NCI-H1436 (cell line): Measurements from ENCODE around the gene TDRD9.

ENCODE experiments used
- DNase-seq: peaks from one replicate; lab custom pipeline; 2025; lab: John Stamatoyannopoulos, UW

The TDRD9 gene

DNA sequence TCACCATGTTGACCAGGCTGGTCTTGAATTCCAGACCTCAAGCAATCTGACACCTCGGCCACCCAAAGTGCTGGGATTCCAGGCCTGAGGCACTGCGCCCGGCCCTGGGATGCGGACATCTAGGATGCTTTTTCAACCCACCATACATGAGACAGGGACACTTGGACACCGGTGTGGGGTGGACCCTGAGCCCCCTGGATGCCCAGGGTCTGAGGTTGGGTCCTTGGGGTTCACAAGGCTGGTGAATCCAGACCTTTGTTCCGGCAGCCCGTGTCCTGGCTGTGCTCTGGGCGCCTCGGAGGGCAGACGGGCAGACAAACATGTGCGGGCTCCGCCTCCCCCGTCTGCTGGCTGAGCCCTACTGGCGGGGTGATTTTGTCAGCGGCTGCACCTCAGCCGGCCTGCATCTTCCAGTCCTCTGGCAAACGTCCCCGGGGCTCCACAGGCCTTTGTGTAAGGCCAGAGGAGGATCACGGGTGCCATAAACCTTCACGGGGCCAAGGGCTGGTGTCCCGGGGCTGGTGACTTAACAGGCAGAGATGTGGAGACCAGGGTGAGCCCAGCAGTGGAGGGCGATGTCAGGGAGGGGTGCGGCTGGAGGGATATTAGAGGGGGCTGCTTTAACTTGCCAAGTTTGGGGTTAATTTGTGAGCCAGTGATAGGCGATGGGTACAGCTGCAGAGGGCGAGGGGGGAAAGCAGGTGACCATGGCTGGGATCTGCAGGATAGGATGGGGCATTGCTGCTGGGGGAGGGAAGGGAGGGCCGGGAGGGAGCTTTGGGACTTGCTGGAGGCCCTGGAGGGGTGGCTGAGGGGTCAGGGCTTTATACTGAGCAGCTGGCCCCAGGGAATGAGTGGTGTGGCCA lies 163.0 kb downstream of the TDRD9 start:
- DNase-seq, result no peak

DNA sequence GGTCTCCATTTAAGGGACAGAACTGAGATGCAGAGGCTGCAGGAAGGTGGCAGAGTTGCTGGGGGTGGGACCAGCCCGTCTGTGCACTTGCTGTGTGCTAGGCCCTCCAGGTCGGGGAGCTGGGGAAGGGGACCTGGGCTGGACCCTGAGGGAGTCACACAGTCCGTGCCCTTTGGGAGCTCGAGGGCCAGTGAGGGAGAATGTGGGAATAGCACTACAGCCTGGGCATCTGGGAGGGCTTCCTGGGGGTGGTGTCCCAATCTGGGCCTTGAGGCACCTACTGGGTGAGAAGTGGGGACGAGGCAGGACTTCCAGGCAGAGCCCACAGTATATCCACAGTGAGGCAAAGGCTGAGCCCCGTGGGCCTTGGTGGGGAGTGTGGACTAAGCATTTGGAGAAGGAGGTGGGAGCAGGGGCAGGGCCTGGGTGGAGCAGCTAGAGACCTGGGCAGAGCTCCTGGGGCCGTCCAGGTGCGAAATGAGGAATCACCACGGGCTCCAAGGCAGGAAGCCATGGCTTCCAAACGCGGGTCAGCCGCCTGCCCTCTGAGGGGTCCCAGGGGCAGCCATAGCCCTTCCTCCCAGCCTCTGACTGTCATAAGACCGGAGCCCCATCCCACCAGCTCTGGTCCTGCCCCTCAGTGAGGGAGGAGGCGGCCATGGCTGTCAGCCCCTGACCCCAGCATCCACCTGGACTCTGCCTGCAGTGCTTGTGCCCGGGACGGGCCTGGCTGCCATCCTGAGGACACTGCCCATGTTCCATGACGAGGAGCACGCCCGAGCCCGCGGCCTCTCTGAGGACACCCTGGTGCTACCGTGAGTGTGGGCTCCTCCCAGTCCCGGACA lies 163.9 kb downstream of the TDRD9 start:
- no peak for DNase-seq

DNA sequence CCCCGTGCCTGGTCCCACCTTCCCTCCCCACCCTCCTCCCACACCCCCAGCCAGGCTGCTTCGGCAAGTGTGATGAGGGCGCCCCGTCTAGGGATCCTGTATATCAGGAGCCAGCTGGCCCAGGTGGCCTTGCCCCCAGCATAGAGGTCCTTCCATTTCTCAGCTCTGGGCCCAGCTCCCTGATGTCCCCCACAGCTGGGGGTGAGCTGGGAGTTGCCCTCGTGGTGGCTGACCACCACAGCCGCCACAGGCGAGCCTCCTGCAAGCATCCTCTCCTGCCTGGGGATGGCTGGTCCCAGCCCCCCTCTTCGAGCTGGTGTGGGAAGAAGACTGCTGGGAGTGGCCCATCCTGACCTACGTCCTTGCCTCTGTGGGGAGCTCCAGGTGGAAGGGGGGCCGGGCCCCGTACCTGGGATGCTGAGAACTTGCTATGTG lies 164.7 kb downstream of the TDRD9 start:
- no peak for DNase-seq

DNA sequence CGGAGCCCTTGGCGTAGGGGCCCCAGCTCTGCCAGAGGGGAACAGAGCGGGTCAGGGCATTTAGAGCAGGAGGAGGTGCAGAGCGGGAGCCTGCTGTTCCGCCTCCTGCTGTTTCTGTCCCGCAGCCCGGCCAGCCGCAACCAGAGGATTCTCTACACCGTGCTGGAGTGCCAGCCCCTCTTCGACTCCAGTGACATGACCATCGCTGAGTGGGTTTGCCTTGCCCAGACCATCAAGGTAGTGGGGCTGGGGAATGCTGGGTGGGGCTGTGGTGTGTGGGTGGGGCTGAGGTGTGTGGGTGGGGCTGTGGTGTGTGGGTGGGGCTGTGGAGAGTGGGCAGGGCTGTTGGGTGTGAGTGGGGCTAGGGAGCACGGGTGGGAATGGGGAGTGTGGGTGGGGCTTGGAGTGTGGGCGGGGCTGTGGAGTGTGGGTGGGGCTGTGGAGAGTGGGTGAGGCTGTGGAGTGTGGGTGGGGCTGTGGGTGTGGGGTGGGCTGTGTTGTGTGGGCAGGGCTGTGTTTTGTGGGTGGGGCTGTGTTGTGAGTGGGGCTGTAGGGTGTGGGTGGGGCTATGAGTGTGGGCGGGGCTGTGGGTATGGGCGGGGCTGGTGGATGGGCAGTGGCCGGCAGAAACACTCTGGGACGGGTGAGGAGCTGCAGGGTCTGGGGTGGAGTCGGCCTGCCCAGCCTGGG lies 165.3 kb downstream of the TDRD9 start:
- no peak for DNase-seq

DNA sequence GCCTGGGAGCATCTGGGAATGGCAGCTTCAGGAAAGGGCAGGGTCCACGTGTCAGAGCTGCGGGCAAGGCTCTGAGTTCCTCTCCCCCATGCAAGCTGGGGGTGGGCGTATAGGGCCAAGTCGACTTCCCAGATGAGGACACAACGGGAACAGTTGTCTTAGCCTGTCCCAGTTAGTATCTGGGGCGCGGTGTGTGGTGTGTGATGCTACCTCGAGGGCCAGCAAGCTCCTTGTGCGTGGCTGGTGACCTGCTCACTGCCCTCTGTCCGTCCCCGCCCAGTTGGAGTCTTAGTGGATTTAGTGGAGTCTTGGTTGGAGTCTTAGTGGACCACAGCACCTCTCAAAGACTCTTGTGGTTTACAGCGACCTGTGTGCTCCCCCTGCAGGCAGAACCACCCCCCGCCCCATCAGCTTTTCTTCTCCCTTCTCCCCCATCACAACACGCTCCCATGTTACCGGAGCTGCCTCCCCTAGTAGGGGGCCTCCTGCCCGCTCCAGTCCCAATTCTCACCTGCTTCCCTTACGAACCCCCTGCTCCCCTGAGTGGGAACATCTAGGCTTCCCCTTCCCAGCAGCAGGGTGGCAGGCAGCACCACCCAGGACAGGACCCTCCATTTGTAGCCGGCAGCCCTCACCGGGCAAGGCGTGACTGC lies 165.9 kb downstream of the TDRD9 start:
- DNase-seq, result no peak

DNA sequence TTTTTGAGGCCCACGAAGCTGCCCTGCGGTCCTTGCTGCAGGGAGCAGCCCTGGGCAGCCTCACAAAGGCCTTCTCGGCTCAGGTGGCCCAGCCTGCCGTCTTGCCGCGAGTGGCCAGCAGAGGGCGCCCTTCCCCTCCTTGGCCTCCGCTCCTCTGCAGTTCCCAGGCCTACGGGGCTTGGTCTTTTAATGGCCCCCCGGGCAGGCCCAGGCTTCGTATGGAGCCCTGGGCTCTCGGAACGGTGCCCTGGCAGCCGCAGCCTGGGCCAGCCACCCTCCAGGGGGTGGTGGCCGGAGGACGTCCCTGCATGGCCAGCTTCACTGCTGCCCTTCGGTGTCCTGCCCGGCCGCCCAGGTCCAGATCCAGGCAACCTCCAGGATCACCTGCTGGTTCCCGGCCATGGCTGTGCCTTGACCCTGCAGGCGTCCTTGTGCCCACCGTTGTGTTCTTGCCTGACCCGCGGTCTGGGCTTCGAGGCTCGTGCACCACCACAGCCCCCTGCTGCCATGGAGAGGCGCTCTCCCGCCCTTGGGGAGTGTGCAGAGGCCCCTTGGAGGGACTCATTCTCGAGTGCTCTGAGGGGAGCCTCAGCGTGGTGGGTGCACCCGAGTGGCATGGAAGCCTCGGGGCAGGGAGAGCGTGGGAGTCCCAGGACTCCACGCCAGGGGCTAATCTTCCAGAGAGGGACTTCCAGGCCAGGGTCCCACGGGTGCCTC lies 166.6 kb downstream of the TDRD9 start:
- DNase-seq, result peak; percentile 33

DNA sequence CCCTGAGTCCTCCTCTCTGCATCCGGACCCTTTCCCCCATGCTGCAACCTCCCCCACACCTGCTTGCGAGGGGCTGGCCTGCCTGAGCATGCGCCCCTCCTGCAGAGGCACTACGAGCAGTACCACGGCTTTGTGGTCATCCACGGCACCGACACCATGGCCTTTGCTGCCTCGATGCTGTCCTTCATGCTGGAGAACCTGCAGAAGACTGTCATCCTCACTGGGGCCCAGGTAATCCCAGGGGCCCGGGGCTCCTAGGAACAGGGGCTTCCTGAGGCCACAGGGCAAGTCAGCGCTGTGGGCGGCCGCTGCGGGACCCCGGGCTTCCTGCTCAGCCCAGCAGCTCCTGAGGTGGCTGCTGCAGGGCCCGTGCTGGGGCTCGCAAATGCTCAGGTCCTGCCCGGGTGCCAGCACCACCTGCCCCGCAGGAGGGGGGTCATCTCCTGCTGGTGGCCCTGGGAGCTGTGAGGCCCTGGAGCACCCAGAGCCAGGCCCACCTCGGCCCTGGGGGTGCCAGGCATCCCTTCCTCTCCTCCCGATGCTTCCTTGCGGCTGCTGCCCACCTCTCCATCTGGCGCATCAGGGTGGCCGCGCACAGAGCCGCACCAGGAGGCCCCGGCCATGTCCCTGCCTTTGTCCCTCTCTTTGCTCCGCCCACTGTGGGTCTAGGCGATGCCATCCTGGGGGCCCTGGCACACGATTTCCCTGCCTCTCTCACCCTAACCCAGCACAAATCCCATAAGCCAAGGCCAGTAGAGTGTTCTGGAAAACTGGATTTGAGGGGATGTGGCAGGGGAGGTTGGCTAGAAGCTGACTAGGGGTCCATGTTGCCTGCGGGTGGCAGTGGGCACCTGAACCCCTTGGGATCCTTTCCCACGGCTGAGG lies 167.4 kb downstream of the TDRD9 start:
- DNase-seq, result no peak

DNA sequence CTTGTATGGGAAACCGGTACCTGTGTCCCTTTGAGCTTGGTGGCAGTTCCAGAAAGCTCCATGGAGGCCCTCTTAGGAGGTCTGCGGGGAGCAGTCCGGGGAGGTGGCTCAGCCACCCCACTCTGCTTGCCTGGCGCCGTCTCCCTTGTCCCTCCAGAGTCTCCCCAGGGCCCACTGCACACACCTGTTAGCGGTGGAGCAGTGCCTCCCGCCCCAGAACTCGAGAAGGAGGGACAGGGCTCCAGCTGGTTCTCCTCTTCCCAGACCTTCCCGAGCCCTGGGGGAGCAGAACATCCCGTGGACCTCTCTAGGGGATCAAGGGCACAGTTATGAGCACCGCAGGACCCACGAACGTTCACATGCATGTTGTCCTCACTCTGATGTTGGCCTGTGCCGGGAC lies 168.1 kb downstream of the TDRD9 start:
- DNase-seq, result no peak

DNA sequence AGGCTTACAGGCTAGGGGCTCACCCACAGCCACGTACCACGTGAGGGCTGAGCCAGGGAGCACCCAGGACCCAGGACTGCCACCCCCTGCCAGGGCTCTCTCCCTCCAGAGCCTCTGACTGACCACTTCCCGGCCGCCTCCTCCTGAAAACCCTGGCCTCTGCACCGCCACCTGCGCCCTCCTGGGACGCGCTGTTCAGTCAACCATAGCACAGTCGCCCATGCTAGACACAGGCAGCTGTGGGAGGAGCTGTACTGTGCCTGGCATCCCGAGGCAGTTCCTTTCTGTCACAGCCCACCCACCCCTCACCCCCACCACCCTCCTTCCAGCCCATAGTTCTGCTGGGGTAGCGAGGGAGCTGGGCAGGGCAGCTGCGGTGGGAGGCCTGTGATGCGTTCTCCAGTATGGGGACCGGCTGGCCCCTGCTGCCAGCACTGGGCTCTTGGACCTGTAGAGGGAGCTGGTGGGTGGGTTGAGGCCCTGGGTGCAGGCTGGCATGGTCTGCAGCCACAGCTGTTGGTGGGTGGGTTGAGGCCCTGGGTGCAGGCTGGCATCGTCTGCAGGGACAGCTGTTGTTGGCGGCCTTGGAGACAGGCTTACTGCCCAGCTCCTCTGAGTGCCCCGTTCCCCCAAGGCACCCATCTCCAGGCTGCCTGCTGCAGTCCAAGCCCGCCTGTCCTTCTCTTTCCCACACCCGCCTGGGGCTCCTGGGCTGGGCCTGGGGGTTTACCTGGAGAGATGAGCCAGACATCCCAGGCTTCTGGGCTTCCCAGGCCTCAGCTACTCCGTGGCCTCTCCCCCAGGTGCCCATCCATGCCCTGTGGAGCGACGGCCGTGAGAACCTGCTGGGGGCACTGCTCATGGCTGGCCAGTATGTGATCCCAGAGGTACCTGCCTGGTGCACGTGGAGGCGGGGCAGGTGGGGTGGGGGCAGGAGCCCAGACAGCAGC lies 168.8 kb downstream of the TDRD9 start:
- DNase-seq, result no peak

DNA sequence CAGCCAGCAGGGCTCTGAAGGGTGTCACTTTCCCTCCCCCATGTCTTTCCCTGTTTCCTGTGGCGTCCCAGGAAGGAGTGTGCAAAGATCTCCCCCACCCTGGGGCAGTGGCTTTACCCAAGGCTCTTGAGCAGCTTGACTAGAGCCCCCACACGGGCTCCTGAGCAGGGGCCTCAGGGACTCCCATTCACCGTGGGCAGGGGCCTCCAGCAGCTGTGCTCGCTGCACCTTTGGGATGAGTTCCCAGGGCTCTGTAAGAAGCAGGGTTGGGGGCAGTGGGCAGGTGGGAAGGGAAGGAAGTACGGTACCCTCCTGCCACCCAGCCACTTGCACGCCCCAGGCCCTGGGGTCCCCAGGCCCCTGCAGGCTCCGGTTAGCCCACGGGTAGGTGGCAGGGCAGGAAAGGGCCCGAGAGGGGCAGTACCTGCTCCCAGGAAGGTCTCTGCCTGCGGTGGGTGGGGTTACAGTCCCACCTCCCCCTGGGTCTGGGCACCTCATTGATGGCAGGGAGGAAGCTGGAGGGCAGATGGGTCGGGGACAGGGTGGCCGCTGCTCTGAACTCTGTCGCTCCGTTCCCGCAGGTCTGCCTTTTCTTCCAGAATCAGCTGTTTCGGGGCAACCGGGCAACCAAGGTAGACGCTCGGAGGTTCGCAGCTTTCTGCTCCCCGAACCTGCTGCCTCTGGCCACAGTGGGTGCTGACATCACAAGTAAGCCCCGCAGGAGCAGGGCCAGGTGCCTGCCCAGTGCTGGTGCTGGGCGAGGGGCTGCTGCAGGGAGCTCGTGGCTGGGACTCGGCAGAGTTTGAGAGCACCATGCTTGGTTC lies 170.2 kb downstream of the TDRD9 start:
- no peak for DNase-seq

DNA sequence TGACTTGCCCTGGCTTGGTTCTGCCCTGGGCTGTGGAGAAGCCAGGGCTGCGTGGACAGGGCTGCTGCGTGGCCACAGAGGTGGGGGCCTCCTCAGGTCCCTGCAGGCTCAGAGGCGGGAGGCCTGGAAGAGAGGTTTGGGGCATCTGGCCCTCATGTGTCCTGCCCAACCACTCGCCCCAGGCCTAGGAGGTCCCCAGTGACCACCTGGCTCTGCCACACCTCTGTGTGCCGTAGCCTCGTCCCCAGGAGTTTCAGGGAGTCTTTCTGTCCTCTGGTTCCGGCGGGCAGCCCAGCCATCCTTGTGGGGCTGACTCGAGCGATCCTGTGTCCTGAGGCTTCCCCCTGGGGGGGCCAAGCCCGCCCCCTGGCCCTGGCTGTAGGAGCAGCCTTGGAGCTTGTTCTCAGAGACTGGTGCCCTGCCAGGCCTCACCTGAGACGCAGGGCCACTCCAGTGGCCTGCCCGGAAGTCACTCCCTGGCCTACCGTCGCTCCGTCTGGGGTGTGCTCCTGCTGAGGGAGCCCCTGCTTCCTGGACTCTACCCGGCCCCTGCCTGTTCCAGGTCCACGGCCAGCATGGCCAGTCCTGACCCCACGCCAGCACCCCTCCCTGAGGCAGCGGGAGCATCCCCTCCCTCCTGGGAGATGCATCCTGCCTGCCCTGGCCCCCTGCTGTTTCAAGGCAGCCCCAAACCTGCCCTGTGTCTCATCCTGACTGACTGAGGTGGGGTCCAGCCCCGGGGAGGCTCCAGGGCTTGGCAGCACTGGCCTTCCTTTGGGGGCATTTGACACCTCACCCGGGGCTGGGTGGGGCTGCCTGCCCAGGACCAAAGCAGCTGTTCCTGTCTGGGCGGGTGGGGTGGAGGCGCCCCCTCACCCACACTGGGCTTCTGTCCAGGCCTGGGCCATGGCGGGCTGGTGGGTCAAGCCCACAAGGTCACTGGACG lies 171.1 kb downstream of the TDRD9 start:
- no peak for DNase-seq

DNA sequence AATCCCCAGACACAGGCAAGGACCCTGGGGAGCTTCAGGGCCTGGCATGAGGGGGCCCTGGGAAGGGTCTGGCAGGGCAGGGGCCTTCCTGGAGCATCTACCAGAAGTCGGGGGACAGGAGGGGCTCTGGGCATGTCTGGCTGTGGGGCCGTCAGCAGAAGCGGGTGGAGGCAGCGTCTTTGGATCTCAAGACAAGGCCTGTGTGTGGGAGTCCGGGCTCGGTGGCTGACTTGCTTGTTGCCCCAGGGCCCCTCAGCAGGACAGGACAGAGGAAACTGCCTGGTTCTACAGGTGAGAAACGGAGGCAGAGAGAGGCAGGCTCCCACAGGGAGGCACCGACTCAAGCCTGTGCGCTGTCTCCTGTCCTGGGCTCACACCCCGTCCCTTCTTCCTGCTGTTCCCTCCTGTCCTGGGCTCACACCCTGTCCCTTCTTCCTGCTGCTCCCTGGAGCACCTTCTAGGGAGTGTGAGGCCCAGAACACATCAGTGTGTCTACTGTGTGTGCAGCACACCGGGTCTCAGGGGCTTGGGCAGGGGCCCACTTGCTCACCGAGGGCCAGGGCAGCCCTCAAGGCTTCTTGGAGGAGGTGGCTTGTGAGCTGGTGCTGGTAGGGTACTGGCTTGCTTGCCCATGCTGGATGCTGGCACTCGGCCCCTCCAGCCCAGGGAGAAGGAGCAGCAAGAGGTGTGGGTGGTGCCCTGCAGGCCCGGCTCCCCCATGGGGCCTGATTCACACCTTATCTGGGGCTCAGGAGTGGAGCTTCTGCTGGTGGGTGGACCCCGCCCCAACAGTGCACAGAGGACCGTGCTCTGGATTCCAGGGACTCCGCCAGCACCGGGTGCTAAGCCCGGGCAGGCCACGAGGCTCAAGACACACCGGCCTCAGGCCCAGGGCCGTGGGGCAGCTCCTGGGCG lies 172.2 kb downstream of the TDRD9 start:
- no peak for DNase-seq

DNA sequence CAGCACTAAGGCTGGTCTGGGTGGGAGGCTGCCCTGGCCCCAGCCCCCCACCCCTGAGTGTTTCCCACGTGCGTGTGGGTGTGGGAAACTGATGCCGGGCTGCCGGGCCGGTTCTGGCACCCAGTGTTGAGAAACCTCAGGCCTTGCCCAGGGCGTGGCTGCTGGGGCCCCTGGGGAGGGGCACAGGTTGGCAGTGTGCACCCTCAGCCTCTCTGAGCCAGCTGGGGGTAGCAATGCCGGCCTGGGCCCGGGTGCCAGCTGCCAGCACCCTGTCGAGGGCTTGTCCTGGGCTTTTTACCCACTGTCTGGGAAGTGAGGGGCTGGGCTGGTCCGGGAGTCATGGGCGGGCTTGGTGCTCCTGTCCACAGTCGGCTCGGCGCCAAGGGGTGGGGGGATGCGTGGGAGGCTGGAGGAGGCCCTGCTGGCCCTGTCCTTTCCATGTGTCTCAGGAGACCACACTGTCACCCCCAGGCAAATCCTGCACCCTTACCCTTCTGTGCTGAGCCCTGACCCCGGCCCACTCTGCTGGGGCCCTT lies 172.9 kb downstream of the TDRD9 start:
- no peak for DNase-seq

DNA sequence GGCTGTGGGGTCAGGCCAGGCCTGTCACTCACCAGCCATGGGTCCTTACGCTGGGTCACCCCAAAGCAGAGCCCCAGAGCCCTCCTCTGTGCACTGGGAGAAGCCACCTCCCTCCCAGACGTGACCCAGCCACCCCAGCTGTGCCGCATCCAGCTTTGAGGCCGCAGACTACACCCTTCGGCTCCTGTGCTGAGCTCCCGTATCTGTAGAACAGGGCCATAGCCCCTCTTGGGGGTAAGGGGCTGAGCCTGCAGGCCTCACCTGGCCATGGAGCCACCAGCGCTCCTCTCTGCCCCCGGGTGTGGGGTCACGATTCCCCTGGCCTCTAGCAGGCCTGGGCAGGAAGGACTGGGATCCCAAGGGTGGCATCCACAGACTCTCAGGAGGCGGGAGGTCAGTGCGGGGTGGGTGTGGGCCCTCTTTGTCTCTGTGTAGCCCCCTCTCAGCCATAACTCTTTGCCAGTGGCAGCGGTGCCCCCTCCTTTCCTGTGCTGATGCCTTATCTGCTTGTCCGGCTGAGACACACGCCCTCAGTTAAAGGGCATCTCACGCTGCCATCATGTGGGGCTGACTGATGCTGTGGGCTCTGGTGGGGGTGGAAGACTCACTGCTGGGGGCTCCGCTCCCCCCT lies 173.5 kb downstream of the TDRD9 start:
- DNase-seq, result no peak
